Suprapubic skin (tissue), 4 donors: ENCODE results near the gene LGALS3BP. TPM values are rescaled to one million over a fixed set of nuclear protein-coding genes. Genes with fewer than 3 reads are reported as not detected.
"Not testable (repeated sequence)": the region's sequence is repeated elsewhere in the genome, so short reads cannot be mapped to it uniquely, and the experiment has no call there.

ENCODE experiments used
- DNase-seq, 2 donors: peaks; one replicate each; pipeline ENCODE4 v3.0.0-alpha.2; 2019; ENCODE audit warnings: low spot score in 2 of 2
- H3K27ac ChIP-seq: fragments of 200-600 bp; sonication (generic); one replicate; pipeline ENCODE4 v1.5.1; 2019
- H3K27me3 ChIP-seq: fragments of 200-600 bp; sonication (generic); one replicate; pipeline ENCODE4 v1.5.1; 2019
- H3K36me3 ChIP-seq: fragments of 200-600 bp; sonication (generic); one replicate; pipeline ENCODE4 v1.5.1; 2019
- H3K4me1 ChIP-seq: fragments of 200-600 bp; sonication (generic); one replicate; pipeline ENCODE4 v1.5.1; 2019
- H3K4me3 ChIP-seq: fragments of 200-600 bp; sonication (generic); one replicate; pipeline ENCODE4 v1.5.1; 2019; ENCODE audit warnings: mild to moderate bottlenecking
- H3K9me3 ChIP-seq: fragments of 200-600 bp; sonication (generic); one replicate; pipeline ENCODE4 v1.5.1; 2019
- CTCF ChIP-seq, 2 donors: fragments of 200-600 bp in 1 of 2; fragments of 450-650 bp in 1 of 2; sonication (generic) in 1 of 2; IDR thresholded peaks; one replicate each; pipeline ENCODE4 v1.5.1; 2016 to 2019; ENCODE audit warnings: antibody characterized with exemption in 2 of 2, mild to moderate bottlenecking in 1 of 2, moderate library complexity in 1 of 2
- EP300 ChIP-seq: sonication (generic); formaldehyde crosslinking; IDR thresholded peaks from one replicate; pipeline ENCODE4 v1.6.1; 2017; ENCODE audit warnings: antibody characterized with exemption
- POLR2A ChIP-seq, 2 donors: fragments of 450-650 bp; IDR thresholded peaks; one replicate each; pipeline ENCODE4 v1.6.1; 2017; ENCODE audit warnings: antibody characterized with exemption in 2 of 2, mild to moderate bottlenecking in 2 of 2, moderate library complexity in 2 of 2
- POLR2AphosphoS5 ChIP-seq, 3 donors: sonication (generic); formaldehyde crosslinking; IDR thresholded peaks; one replicate each; pipeline ENCODE4 v1.6.1; 2017; ENCODE audit warnings: antibody characterized with exemption in 3 of 3
- WGBS: methylation state at CpG from one replicate; pipeline ENCODE4 v1.1.5; 2018; 5-methylcytosine and 5-hydroxymethylcytosine counted together
- total RNA-seq, 4 donors: library from RNA; depleted of rRNA; stranded (reverse); fragments of >200 nt; gene quantifications; one replicate each; pipeline ENCODE4 v1.1.0, GENCODE V29; 2016

Gene LGALS3BP
- total RNA-seq, 4 donors from 2014 or later: 70.2 to 162 (median 105) TPM

- Histone ChIP-seq H3K4me1 (peaks cover 7% of the 10 kb centered on the region), H3K27me3 (no peaks in the 10 kb centered on the region), H3K27ac (no peak overlapping the region), H3K4me3 (no peak overlapping the region), H3K36me3 (no peaks in the 10 kb centered on the region), H3K9me3 (no peaks in the 10 kb centered on the region)
- no peak for DNase-seq
- TF ChIP-seq EP300: no peak
- no peak for TF ChIP-seq POLR2A (IDR thresholded peaks at IDR 0.05)
- no peak for TF ChIP-seq POLR2AphosphoS5 (IDR thresholded peaks at IDR 0.05)
- no peak for TF ChIP-seq CTCF (IDR thresholded peaks at IDR 0.05)
- 81% methylated on average over 8 of the region's 8 CpGs for WGBS
Measured at GRCh38 chr17:78965491-78965924, 14.2 kb downstream of the LGALS3BP start.

GRCh38 chr17:78963378-78963777 lies 16.3 kb downstream of the LGALS3BP start:
- no peaks in the 10 kb centered on the region for H3K9me3 ChIP-seq
- H3K4me3 ChIP-seq: no peak overlapping the region
- no peaks in the 10 kb centered on the region for H3K36me3 ChIP-seq
- peaks cover 7% of the 10 kb centered on the region for H3K4me1 ChIP-seq
- no peaks in the 10 kb centered on the region for H3K27me3 ChIP-seq
- 95% methylated on average over 4 of the region's 6 CpGs for WGBS
- TF ChIP-seq CTCF (IDR thresholded peaks at IDR 0.05) (no peak), EP300 (no peak), POLR2AphosphoS5 (IDR thresholded peaks at IDR 0.05) (no peak), POLR2A (IDR thresholded peaks at IDR 0.05) (no peak)
- no peak overlapping the region for H3K27ac ChIP-seq
- DNase-seq: no peak

GRCh38 chr17:78962984-78963348 lies 16.8 kb downstream of the LGALS3BP start:
- 97% methylated on average over 5 of the region's 8 CpGs for WGBS
- H3K27me3 ChIP-seq, H3K36me3 ChIP-seq, H3K4me1 ChIP-seq, H3K27ac ChIP-seq, DNase-seq, H3K4me3 ChIP-seq, H3K9me3 ChIP-seq: not testable (repeated sequence)

- TF ChIP-seq EP300: no peak
- TF ChIP-seq POLR2A (IDR thresholded peaks at IDR 0.05): no peak
- TF ChIP-seq CTCF (IDR thresholded peaks at IDR 0.05): no peak
- TF ChIP-seq POLR2AphosphoS5 (IDR thresholded peaks at IDR 0.05): no peak
- H3K36me3 ChIP-seq: no peaks in the 10 kb centered on the region
- H3K27me3 ChIP-seq: no peaks in the 10 kb centered on the region
- H3K9me3 ChIP-seq: no peaks in the 10 kb centered on the region
- peak in 1 of 2 donors; percentile 43 for DNase-seq
- H3K4me1 ChIP-seq: peaks cover 7% of the 10 kb centered on the region
- 69% methylated on average over 15 of the region's 19 CpGs for WGBS
- H3K4me3 ChIP-seq: no peak overlapping the region
- H3K27ac ChIP-seq: no peak overlapping the region
Measured at GRCh38 chr17:78962345-78962983, 17.3 kb downstream of the LGALS3BP start.

GRCh38 chr17:78961571-78961970 lies 18.2 kb downstream of the LGALS3BP start:
- H3K9me3 ChIP-seq: no peaks in the 10 kb centered on the region
- no peak overlapping the region for H3K27ac ChIP-seq
- 96% methylated on average over 4 of the region's 4 CpGs for WGBS
- H3K4me1 ChIP-seq: peaks cover 7% of the 10 kb centered on the region
- no peaks in the 10 kb centered on the region for H3K27me3 ChIP-seq
- TF ChIP-seq CTCF (IDR thresholded peaks at IDR 0.05): no peak
- TF ChIP-seq POLR2AphosphoS5 (IDR thresholded peaks at IDR 0.05): no peak
- no peak for DNase-seq
- no peaks in the 10 kb centered on the region for H3K36me3 ChIP-seq
- no peak overlapping the region for H3K4me3 ChIP-seq

GRCh38 chr17:78960928-78961327 lies 18.8 kb downstream of the LGALS3BP start:
- WGBS: 22% methylated on average over 5 of the region's 5 CpGs
- Histone ChIP-seq H3K27me3 (no peaks in the 10 kb centered on the region), H3K4me3 (no peak overlapping the region), H3K36me3 (no peaks in the 10 kb centered on the region), H3K9me3 (no peaks in the 10 kb centered on the region), H3K27ac (no peak overlapping the region), H3K4me1 (peaks cover 7% of the 10 kb centered on the region)
- TF ChIP-seq EP300: no peak
- TF ChIP-seq POLR2AphosphoS5 (IDR thresholded peaks at IDR 0.05): peak in 1 of 3 donors; percentile 54
- DNase-seq: peak in 1 of 2 donors; percentile 80
